ENCODE results near the gene TLNRD1.

TLNRD1 gene

GRCh38 chr15:80998251-80998650, 2.5 kb upstream of the TLNRD1 start:
- POLR2A ChIA-PET (ENCODE audit: low non-redundant PET) = no interaction called here
- CTCF ChIA-PET = no interaction called here
- no peak for DNase-seq (ENCODE audit: low spot score)
- no peak for TF ChIP-seq CTCF (conservative IDR thresholded peaks at IDR 0.05; ENCODE audit: low read depth)
- no peak overlapping the region for H3K27ac ChIP-seq

- H3K27ac ChIP-seq = no peak overlapping the region
- ChIA-PET CTCF (interaction anchor here (0.6 kb wide), 1 partner anchor 196 kb away, joined by 3 read pairs; no protein-coding TSS in a partner anchor), POLR2A (ENCODE audit: low non-redundant PET) (interaction anchor here (0.6 kb wide), 1 partner anchor 481 kb away, joined by 9 read pairs; no protein-coding TSS in a partner anchor)
- TF ChIP-seq CTCF (conservative IDR thresholded peaks at IDR 0.05; ENCODE audit: low read depth) = no peak
- peak; percentile 34 for DNase-seq (ENCODE audit: low spot score)
Measured at GRCh38 chr15:80999623-81000036, 1.1 kb upstream of the TLNRD1 start.

GRCh38 chr15:81000144-81000623, 539 bp upstream of the TLNRD1 start:
- POLR2A ChIA-PET (ENCODE audit: low non-redundant PET) = interaction anchor here (1.0 kb wide), 1 partner anchor 9 kb away, joined by 3 read pairs; no protein-coding TSS in a partner anchor
- TF ChIP-seq CTCF (conservative IDR thresholded peaks at IDR 0.05; ENCODE audit: low read depth) = no peak
- DNase-seq (ENCODE audit: low spot score) = no peak
- CTCF ChIA-PET = interaction anchor here (0.6 to 1.7 kb wide), 3 partner anchors 195 to 1531 kb away, joined by 3 to 7 read pairs (median 5); no protein-coding TSS in a partner anchor
- H3K27ac ChIP-seq = peak overlapping the region; percentile 96

GRCh38 chr15:81001152-81002008, 657 bp downstream of the TLNRD1 start:
- DNase-seq (ENCODE audit: low spot score) = peak; percentile 55
- TF ChIP-seq CTCF (conservative IDR thresholded peaks at IDR 0.05; ENCODE audit: low read depth) = no peak
- CTCF ChIA-PET = interaction anchor here (0.5 to 1.7 kb wide), 3 partner anchors 22 to 265 kb away, joined by 3 to 7 read pairs (median 3); partner anchors contain the start of gene CEMIP
- peak overlapping the region; percentile 96 for H3K27ac ChIP-seq
- POLR2A ChIA-PET (ENCODE audit: low non-redundant PET) = interaction anchor here (0.5 to 1.0 kb wide), 2 partner anchors 11 to 238 kb away, joined by 3 to 4 read pairs; no protein-coding TSS in a partner anchor

- CTCF ChIA-PET = interaction anchor here (0.5 to 1.7 kb wide), 2 partner anchors 223 to 264 kb away, joined by 3 to 7 read pairs; partner anchors contain the start of gene CEMIP
Measured at GRCh38 chr15:81002009-81002330, 1.2 kb downstream of the TLNRD1 start.

More at GRCh38 chr15:81002009-81002330, 1.2 kb downstream of the TLNRD1 start:
- POLR2A ChIA-PET (ENCODE audit: low non-redundant PET) = no interaction called here
- DNase-seq (ENCODE audit: low spot score) = no peak
- H3K27ac ChIP-seq = peak overlapping the region; percentile 96
- TF ChIP-seq CTCF (conservative IDR thresholded peaks at IDR 0.05; ENCODE audit: low read depth) = no peak

Measured in RWPE1 (cell line).